Left lung (tissue), 10 donors: Measurements from ENCODE around the gene KLK15. TPM values are rescaled to one million over a fixed set of nuclear protein-coding genes. Genes with fewer than 3 reads are reported as not detected.

Experiments used
- ATAC-seq: fragments of 200-7000 bp; cut with Tn5 transposase; one replicate; pipeline ENCODE4 v1.9.1; 2020; ENCODE audit warnings: moderate library complexity
- DNase-seq, 4 donors: peaks; one replicate each; pipeline ENCODE4 v3.0.0-alpha.2; 2013 to 2020
- H3K27ac ChIP-seq, 2 donors: fragments of 200-600 bp; sonication (generic) in 1 of 2; one replicate each; pipeline versions ENCODE4 v1.5.0 to v1.8.0; 2020 to 2021
- H3K27me3 ChIP-seq, 2 donors: fragments of 200-600 bp; sonication (generic) in 1 of 2; one replicate each; pipeline versions ENCODE4 v1.5.0 to v1.8.0; 2020 to 2021
- H3K36me3 ChIP-seq, 2 donors: fragments of 200-600 bp; sonication (generic) in 1 of 2; one replicate each; pipeline versions ENCODE4 v1.5.0 to v1.8.0; 2020 to 2021
- H3K4me1 ChIP-seq, 2 donors: fragments of 200-600 bp; one replicate each; pipeline ENCODE4 v1.8.0; 2021
- H3K4me3 ChIP-seq, 2 donors: fragments of 200-600 bp; sonication (generic) in 1 of 2; one replicate each; pipeline versions ENCODE4 v1.5.0 to v1.8.0; 2020 to 2021; ENCODE audit warnings: mild to moderate bottlenecking in 1 of 2
- H3K9me3 ChIP-seq, 2 donors: fragments of 200-600 bp; sonication (generic) in 1 of 2; one replicate each; pipeline versions ENCODE4 v1.5.0 to v1.8.0; 2020 to 2021
- CTCF ChIP-seq, 2 donors: fragments of 200-600 bp; sonication (generic) in 1 of 2; IDR thresholded peaks; one replicate each; pipeline versions ENCODE4 v1.5.0 to v1.8.0; 2021; ENCODE audit warnings: antibody characterized with exemption in 2 of 2
- intact Hi-C, 2 donors: fragments of 100-400 bp; cut with DNase I; formaldehyde crosslinking; loops; one replicate each; pipeline versions ENCODE4 v1.11.2 to v1.14.2; 2022
- polyA plus RNA-seq, 6 donors: library from polyadenylated mRNA; unstranded; fragments of 120-200 nt; gene quantifications; one replicate each; pipeline ENCODE4 v1.2.1, GENCODE V29; 2013; ENCODE audit not compliant: insufficient read length in 6 of 6
- total RNA-seq, 2 donors: library from RNA; stranded (reverse); fragmentation: NEBNext Ultra II Directional; extraction: Animal tissue kit (Norgen Biotek cat#: 25700); gene quantifications; one replicate each; pipeline ENCODE4 v1.2.1, GENCODE V29; 2021
- donor health status: DM: no; HTN: yes; CAD: no.
- donor health status: DM: no; HTN: no; CAD: no.

The KLK15 gene
- total and polyA plus RNA-seq, 8 donors = not detected

- H3K36me3 ChIP-seq = no peaks in the 10 kb centered on the region
- DNase-seq (peak in 1 of 4 donors; percentile 63), ATAC-seq (no peak)
- TF ChIP-seq CTCF (IDR thresholded peaks at IDR 0.05) = no peak
- H3K4me1 ChIP-seq = no peaks in the 10 kb centered on the region
- intact Hi-C loops = no loop called here
- H3K27ac ChIP-seq = no peak overlapping the region
- H3K9me3 ChIP-seq = peaks cover 0 to 3% of the 10 kb centered on the region in 2 donors
- no peak overlapping the region for H3K4me3 ChIP-seq
- H3K27me3 ChIP-seq = peaks cover 32 to 97% of the 10 kb centered on the region in 2 donors
Measured at GRCh38 chr19:50777830-50778303, 55.5 kb downstream of the KLK15 start.

- H3K9me3 ChIP-seq = peaks cover 0 to 3% of the 10 kb centered on the region in 2 donors
- no peak overlapping the region for H3K27ac ChIP-seq
- H3K36me3 ChIP-seq = no peaks in the 10 kb centered on the region
- H3K4me1 ChIP-seq = no peaks in the 10 kb centered on the region
- peaks cover 32 to 91% of the 10 kb centered on the region in 2 donors for H3K27me3 ChIP-seq
- DNase-seq (no peak), ATAC-seq (no peak)
- no peak for TF ChIP-seq CTCF (IDR thresholded peaks at IDR 0.05)
- intact Hi-C loops = no loop called here
- no peak overlapping the region for H3K4me3 ChIP-seq
Measured at GRCh38 chr19:50777261-50777660, 56.1 kb downstream of the KLK15 start.

- peaks cover 0 to 3% of the 10 kb centered on the region in 2 donors for H3K9me3 ChIP-seq
- intact Hi-C loops = no loop called here
- TF ChIP-seq CTCF (IDR thresholded peaks at IDR 0.05) = no peak
- H3K4me3 ChIP-seq = no peak overlapping the region
- no peak overlapping the region for H3K27ac ChIP-seq
- no peaks in the 10 kb centered on the region for H3K36me3 ChIP-seq
- H3K4me1 ChIP-seq = no peaks in the 10 kb centered on the region
- DNase-seq = no peak
- H3K27me3 ChIP-seq = peaks cover 32 to 83% of the 10 kb centered on the region in 2 donors
- no peak for ATAC-seq
Measured at GRCh38 chr19:50776131-50776530, 57.2 kb downstream of the KLK15 start.

Other genes starting within 250 kb of the KLK15 start
- gene SYT3, start 193.7 kb downstream of the KLK15 start, total RNA-seq = 1 to 10 TPM in 1 of 2 donors, under 1 TPM in 1; 0.12 to 1.5 TPM
- gene SYT3, start 193.7 kb downstream of the KLK15 start, polyA plus RNA-seq = under 1 TPM; 0.08 to 0.92 (median 0.26) TPM
- gene C19orf81, start 184.1 kb downstream of the KLK15 start, total RNA-seq = 1 to 10 TPM in 1 of 2 donors, not detected in 1; 2.2 TPM
- not detected for gene C19orf81, start 184.1 kb downstream of the KLK15 start, polyA plus RNA-seq
- 1 to 10 TPM in 1 of 2 donors, under 1 TPM in 1; 0.21 to 1.4 TPM for gene SHANK1, start 113.8 kb downstream of the KLK15 start, total RNA-seq
- gene SHANK1, start 113.8 kb downstream of the KLK15 start, polyA plus RNA-seq = 1 to 10 TPM; 4.2 to 7.5 (median 5.6) TPM
- gene CLEC11A, start 110.2 kb downstream of the KLK15 start, total RNA-seq = 10 to 100 TPM; 13.7 to 49.1 TPM
- gene CLEC11A, start 110.2 kb downstream of the KLK15 start, polyA plus RNA-seq = 10 to 100 TPM; 37.7 to 44.7 (median 40.3) TPM
- gene GPR32, start 63.1 kb downstream of the KLK15 start, total RNA-seq = not detected
- not detected for gene GPR32, start 63.1 kb downstream of the KLK15 start, polyA plus RNA-seq
- not detected for gene ACP4, start 43.2 kb downstream of the KLK15 start, total RNA-seq
- under 1 TPM in 4 of 6 donors, not detected in 2; 0.12 to 0.42 (median 0.16) TPM for gene ACP4, start 43.2 kb downstream of the KLK15 start, polyA plus RNA-seq
- under 1 TPM; 0.41 to 0.76 TPM for gene KLK1, start 9.8 kb downstream of the KLK15 start, total RNA-seq
- gene KLK1, start 9.8 kb downstream of the KLK15 start, polyA plus RNA-seq = under 1 TPM; 0.29 to 0.75 (median 0.60) TPM
- gene KLK3, start 21.3 kb upstream of the KLK15 start, total RNA-seq = not detected
- gene KLK3, start 21.3 kb upstream of the KLK15 start, polyA plus RNA-seq = not detected
- gene KLK2, start 39.9 kb upstream of the KLK15 start, total RNA-seq = not detected
- not detected for gene KLK2, start 39.9 kb upstream of the KLK15 start, polyA plus RNA-seq
- not detected for gene KLK4, start 77.8 kb upstream of the KLK15 start, total RNA-seq
- gene KLK4, start 77.8 kb upstream of the KLK15 start, polyA plus RNA-seq = not detected
- under 1 TPM in 1 of 2 donors, not detected in 1; 0.52 TPM for gene KLK5, start 119.5 kb upstream of the KLK15 start, total RNA-seq
- under 1 TPM; 0.21 to 0.99 (median 0.40) TPM for gene KLK5, start 119.5 kb upstream of the KLK15 start, polyA plus RNA-seq
- not detected for gene KLK6, start 136.0 kb upstream of the KLK15 start, total RNA-seq
- gene KLK6, start 136.0 kb upstream of the KLK15 start, polyA plus RNA-seq = under 1 TPM; 0.15 to 0.47 (median 0.29) TPM
- under 1 TPM in 1 of 2 donors, not detected in 1; 0.55 TPM for gene KLK7, start 150.3 kb upstream of the KLK15 start, total RNA-seq
- gene KLK7, start 150.3 kb upstream of the KLK15 start, polyA plus RNA-seq = under 1 TPM in 3 of 6 donors, not detected in 3; 0.08 to 0.09 (median 0.08) TPM
- gene KLK8, start 168.0 kb upstream of the KLK15 start, total RNA-seq = not detected
- gene KLK8, start 168.0 kb upstream of the KLK15 start, polyA plus RNA-seq = under 1 TPM in 1 of 6 donors, not detected in 5; 0.24 TPM
- 1 to 10 TPM; 1.3 to 3.4 TPM for gene KLK10, start 186.1 kb upstream of the KLK15 start, total RNA-seq
- gene KLK10, start 186.1 kb upstream of the KLK15 start, polyA plus RNA-seq = 1 to 10 TPM in 2 of 6 donors, under 1 TPM in 4; 0.35 to 2.1 (median 0.68) TPM
- 1 to 10 TPM; 3.6 to 7.2 TPM for gene KLK11, start 193.0 kb upstream of the KLK15 start, total RNA-seq
- gene KLK11, start 193.0 kb upstream of the KLK15 start, polyA plus RNA-seq = 1 to 10 TPM; 1.6 to 5.3 (median 3.2) TPM
- under 1 TPM in 1 of 2 donors, not detected in 1; 0.39 TPM for gene KLK12, start 201.4 kb upstream of the KLK15 start, total RNA-seq
- 1 to 10 TPM in 2 of 6 donors, under 1 TPM in 4; 0.31 to 1.3 (median 0.65) TPM for gene KLK12, start 201.4 kb upstream of the KLK15 start, polyA plus RNA-seq
- 1 to 10 TPM in 1 of 2 donors, under 1 TPM in 1; 0.38 to 1.8 TPM for gene KLK13, start 231.5 kb upstream of the KLK15 start, total RNA-seq
- gene KLK13, start 231.5 kb upstream of the KLK15 start, polyA plus RNA-seq = under 1 TPM; 0.16 to 0.56 (median 0.22) TPM
- gene KLK14, start 249.3 kb upstream of the KLK15 start, total RNA-seq = under 1 TPM; 0.26 to 0.37 TPM
- gene KLK14, start 249.3 kb upstream of the KLK15 start, polyA plus RNA-seq = under 1 TPM in 4 of 6 donors, not detected in 2; 0.17 to 0.45 (median 0.23) TPM